LHCN-M2 (cell line): Measurements from ENCODE around the gene IL21. TPM values are rescaled to one million over a fixed set of nuclear protein-coding genes. Genes with fewer than 3 reads are reported as not detected.
"Not testable (repeated sequence)": the region's sequence is repeated elsewhere in the genome, so short reads cannot be mapped to it uniquely, and the experiment has no call there.

Experiments used
- DNase-seq: peaks from one replicate; pipeline ENCODE4 v3.0.0-alpha.2; 2012; ENCODE audit warnings: low read depth
- total RNA-seq: library from RNA; depleted of rRNA; stranded (reverse); fragments of >200 nt; gene quantifications from 2 replicates; pipeline ENCODE4 v1.2.3, GENCODE V29; 2014; rRNA removed

Gene IL21
- total RNA-seq, 1 experiment from 2014 or later: not detected

- peak; percentile 67 for DNase-seq
Observed at GRCh38 chr4:122577808-122578781, 42.8 kb downstream of the IL21 start.

- DNase-seq: no peak
Observed at GRCh38 chr4:122577189-122577553, 43.7 kb downstream of the IL21 start.

DNA sequence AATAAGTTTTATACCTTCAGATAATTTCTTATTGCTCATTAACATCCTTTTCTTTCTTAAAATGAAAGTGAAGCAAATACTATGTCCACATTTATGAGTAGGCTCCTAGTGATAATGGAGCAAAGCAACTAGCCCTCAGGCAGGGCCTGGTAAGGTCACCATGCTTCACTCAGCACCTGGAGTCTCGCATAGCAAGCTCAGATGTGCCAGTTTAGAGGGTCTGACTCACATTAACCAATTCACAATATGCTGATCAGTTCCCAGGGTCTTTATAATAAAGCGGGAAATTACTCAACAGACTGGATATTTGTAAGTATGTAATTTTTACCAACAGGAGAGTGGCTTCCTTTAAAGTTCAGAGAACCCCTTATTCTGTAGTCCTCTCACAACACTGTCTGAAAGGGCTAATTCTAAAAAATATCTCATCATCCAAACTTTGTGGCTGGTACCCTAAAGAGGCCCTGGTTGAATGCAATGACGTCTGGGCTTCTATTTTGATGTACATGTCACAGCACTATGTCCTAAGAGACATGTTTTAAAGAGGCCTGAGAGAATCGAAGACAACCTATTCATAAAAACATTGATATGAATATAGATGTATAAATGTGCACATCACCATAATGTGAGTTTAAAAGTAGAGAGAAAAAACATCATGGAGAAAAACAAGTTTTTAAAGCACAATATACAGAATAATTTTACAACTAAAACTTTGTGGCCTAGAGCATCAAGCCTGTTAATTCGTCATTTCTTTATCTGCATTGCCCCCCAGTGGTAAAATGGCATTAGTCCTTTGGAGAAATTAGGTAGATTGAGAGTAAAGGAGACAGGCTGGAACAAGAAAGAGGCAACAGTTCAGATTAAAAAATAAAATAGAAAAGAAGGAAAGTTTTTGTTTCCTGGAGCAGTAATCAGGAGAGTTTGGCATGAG is 44.3 kb downstream of the IL21 start:
- DNase-seq: peak; percentile 57

DNA sequence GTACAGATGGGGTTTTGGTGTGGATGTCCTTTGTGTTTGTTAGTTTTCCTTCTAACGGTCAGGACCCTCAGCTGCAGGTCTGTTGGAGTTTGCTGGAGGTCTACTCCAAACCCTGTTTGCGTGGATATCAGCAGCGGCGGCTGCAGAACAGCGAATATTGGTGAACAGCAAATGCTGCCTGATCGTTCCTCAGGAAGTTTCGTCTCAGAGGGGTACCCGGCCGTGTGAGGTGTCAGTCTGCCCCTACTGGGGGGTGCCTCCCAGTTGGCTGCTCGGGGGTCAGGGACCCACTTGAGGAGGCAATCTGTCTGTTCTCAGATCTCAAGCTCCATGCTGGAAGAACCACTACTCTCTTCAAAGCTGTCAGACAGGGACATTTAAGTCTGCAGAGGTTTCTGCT is 46.5 kb downstream of the IL21 start:
- DNase-seq: not testable (repeated sequence)

- no peak for DNase-seq
Observed at GRCh38 chr4:122562449-122562848, 58.4 kb downstream of the IL21 start.

Other genes with a start within 250 kb of the IL21 start
- not detected in 2 replicates for gene ADAD1, start 242.1 kb downstream of the IL21 start, total RNA-seq
- not detected in 2 replicates for gene IL2, start 164.3 kb downstream of the IL21 start, total RNA-seq
- 3.3 and 5.5 TPM in 2 replicates for gene BBS12, start 111.6 kb upstream of the IL21 start, total RNA-seq
- gene FGF2, start 205.8 kb upstream of the IL21 start, total RNA-seq: 14.6 and 15.0 TPM in 2 replicates